Thyroid gland (tissue), 4 donors: ENCODE data around the gene MED25.

Source experiments
- CTCF ChIP-seq, 6 experiments: fragments of 200-600 bp in 3 of 6; fragments of 450-650 bp in 3 of 6; sonication (generic) in 3 of 6; IDR thresholded peaks; one replicate each; pipeline ENCODE4 v1.5.1; 2016 to 2019; ENCODE audit warnings: antibody characterized with exemption in 6 of 6, mild to moderate bottlenecking in 2 of 6, inconsistent platforms in 1 of 6, moderate library complexity in 1 of 6
- POLR2A ChIP-seq, 2 donors: fragments of 450-650 bp; IDR thresholded peaks; one replicate each; pipeline ENCODE4 v1.6.1; 2017; ENCODE audit warnings: antibody characterized with exemption in 2 of 2, mild to moderate bottlenecking in 2 of 2, moderate library complexity in 1 of 2

- TF ChIP-seq CTCF (IDR thresholded peaks at IDR 0.05) = no peak
- no peak for TF ChIP-seq POLR2A (IDR thresholded peaks at IDR 0.05)
Observed at GRCh38 chr19:49861541-49862378, 43.7 kb downstream of the MED25 start.
